HG02840 (cell line): Measurements from ENCODE around the gene C5orf58.

Experiments
- ATAC-seq: cut with Tn5 transposase; IDR thresholded peaks from one replicate; pipeline ENCODE4 v1.9.1; 2021; ENCODE audit warnings: mild to moderate bottlenecking, moderate library complexity, moderate number of reproducible peaks; ENCODE audit not compliant: unreplicated experiment, low FRiP score

Gene C5orf58, protein sequence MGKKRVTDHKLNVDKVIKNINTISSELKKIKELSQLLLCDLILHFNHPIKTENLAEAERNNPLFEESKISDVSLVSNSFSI

DNA sequence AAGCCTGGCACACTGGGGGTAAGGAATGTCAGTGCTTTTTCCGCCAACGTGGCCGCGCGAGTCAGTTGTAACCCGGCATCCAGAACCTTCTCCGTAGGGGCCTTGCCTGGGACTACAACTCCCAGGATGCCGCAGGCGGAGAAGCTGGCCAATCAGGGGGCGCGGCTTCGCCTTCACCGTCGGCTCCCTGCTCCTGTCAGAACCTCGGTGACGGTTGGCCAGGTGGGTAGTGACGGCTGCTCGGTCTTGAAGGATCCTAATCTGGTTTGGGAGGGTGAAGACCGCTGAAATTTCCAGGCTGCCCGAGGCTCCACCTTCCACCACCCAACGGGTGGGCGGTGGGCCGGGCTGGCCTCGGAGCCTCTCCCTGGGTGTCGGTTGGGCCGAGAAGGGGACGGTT lies at the start of gene C5orf58:
Gene C5orf58, plus strand, starts transcription at position 200 of the 400 bp plus-strand sequence. CDS start 1,992 bp downstream, outside the sequence.
- ATAC-seq = no peak

DNA sequence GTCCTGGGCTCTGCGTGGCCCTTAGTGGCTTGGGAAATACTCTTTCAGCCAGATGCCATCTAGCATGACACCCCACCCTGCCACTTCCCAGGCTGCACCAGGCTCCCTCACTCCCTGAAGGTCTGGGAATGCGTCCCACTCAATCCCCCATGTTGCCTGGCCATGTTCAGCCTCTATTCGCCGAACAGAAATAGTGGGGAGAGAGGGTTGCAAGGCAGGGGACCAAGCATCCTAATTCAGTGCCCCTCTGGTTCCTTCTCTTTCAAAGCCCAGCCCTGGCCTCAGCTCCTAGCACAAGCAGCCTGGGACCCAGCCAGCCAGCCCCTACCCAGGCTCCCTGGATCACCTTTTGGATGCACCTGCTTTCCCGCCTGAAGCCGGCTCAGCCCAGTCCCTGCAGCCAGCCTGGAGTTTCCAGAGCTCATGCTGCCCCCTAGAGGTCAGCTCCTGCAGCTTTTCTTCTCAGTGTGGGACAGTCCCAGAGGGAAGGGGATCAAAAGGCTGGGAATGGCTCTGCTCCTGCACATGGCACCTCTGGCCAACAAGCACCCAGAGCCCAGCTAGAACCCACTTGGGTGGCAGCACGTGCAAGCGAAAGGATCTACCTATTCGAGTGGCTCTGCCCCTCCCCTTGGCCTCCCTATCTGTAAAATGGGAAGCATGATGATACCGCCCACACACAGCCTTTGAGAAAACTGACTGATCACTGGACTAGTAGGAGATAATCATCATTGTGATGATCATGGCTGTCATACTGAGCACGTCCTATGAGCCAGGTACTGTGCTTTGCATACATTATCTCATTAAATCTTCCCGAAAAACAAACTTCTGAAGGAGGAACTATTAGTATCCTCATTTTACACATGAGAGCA lies 48.7 kb upstream of the C5orf58 start:
- ATAC-seq = peak; percentile 68

DNA sequence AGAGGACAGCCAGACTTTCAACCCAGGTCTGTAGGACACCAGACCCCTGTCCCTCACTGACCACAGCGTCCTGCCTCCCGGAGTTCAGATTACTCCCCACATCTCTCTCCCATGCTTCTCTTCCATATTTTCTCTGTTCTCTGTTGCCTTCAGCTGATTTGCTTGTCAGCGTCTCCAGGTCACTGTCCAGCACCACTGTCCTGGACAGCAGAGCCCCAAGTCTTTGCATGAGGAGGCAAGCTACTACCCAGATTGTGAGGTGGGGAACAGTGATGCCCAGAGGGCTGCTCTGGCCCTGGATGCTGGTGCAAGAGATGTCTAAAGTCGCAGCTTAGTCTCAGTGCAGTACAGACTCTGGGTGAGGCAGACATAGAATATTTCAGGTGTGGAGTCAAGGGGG lies 48.0 kb upstream of the C5orf58 start:
- no peak for ATAC-seq

DNA sequence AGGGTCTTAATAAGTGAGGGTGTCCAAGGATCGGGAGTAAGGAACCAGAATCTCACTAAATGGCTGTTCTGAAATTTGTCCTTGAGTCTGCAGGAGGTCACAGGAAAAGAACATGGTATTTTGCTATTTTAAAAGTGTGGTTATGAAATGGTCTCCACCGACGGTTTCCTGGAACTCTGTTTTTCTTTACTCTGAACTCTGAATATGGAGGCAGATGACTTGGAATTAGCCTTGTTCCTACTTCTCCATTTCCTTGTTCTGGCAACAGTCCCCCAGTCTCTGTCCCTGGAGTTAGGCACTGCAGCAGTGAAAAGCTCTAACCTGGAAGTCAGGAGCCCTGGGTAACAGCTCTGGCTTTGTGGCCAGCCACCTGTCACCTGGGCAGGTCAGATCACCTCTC lies 46.6 kb upstream of the C5orf58 start:
- ATAC-seq = no peak

DNA sequence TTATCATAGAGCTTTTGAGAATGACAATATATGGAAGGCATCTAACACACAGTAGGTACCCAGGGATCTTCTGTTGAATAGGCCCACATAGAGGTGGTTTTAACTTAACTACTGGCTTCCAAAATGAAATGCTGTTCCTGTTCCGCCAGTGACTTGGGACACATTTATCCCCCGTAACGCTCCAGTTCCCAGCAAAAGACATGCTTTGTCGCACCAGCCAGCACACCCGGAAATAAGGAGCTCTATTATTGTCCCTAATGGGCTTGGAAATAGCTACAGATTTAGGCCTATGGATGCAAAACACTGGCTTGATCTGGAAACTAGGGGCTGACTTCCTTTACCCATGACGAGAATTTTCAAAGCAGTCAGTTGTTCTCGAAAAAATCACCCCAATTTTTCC lies 45.9 kb upstream of the C5orf58 start:
- ATAC-seq = no peak

DNA sequence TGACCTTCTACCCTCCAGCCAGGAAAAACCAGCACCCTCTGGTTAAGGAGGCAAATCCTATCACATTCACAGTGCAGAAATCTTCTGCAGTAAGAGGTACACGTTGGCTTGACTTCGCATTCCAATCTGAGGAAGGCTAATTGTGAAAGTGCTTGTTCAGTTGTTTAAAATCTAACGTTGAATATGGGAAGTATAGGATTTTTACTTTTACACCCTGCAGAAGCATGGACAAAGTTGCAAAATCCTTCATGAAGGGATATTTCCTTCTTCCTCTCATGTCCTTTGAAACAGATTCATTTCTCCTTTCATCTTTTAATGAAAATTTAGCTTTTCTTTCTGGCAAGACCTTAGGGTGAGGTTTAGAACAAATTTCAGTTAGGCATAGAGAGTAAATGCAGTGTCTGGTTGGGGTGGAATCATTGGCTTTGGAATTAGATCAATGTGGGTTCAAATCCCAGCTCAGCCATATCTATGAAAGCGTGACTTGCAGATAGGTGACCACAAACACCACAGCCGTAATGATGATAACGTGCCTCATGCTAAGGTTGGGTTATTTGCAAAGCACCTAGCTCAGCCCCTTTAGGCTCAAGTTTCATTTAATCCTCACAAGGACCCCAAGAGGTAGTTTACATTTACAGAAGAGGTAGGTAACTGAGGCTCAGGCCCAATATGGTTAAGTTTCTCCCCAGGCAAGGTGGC lies 42.2 kb upstream of the C5orf58 start:
- no peak for ATAC-seq

DNA sequence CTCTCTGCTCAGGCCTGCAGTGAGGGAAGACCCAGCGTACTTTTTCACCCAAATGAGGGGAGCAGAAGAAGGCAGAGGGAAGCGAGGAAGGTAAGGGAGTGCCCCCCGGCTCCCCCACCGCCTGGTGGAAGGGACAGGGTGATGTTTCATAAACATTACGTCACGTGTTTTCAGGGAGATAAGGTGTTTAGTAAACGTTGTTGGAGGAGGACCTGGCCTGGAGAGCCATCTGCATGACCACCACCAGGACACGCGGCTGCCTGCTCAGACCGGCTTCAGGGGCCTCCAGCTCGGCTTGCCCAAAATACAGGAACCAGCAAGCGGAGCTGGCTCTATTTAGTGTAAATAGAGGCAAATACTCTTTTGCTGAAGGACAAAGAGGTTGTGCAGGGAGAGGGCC lies 40.0 kb upstream of the C5orf58 start:
- ATAC-seq = no peak

DNA sequence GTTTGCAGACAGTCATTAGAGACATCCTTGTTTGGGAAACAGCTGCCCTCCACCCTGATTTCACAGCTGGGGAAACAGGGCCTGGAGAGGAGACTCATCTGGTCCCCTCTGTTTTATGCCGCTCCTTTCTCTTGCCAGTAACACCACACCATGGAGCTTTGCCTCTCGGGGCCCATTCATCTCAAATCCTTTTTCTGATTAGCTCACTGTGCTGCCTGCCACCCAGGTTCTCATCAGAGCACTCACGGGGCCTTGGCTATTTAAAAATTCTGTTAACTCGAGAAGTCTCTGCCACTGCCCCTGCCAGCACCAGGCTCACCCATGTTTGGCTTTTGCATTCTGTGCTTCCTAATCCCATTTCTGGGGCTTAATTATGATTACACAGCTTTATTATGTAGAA lies 36.8 kb upstream of the C5orf58 start:
- ATAC-seq = no peak

DNA sequence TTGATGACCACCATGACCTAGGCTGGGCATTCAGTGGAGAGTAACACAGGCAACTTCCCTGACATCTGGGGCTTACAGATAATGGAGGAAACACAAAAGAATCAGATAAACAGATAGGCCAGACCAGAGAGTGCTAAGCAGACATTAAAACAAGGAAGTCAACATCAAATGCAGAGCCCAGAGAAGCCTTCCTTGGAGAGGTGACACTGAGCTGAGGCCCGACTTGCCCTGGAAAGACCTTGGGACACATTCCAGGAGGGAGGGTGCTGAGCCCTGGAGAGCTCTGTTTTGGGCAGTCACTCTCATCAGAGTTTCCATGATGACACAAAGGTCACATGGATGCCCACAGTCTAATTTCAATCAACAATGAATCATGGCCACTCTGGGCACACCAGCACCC lies 31.9 kb upstream of the C5orf58 start:
- no peak for ATAC-seq

DNA sequence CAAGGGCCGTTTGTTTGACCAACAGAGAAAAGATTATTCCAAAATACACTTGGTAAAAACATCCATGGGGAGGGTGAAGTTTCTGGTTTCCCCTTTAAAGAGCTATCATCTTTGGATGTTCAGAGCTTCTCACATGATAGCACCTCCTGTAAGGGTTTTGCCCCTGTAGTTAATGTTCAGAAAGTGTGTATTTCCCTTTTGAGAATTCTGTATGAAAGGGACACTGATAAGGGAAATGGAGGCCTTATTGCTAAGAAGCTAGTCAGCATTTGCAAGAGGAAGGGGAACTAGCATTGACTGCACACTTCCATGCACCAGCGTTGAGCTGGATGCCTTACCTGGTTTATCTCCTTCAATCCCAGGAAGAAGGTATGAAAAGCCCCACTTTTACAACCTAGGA lies 31.5 kb upstream of the C5orf58 start:
- no peak for ATAC-seq

DNA sequence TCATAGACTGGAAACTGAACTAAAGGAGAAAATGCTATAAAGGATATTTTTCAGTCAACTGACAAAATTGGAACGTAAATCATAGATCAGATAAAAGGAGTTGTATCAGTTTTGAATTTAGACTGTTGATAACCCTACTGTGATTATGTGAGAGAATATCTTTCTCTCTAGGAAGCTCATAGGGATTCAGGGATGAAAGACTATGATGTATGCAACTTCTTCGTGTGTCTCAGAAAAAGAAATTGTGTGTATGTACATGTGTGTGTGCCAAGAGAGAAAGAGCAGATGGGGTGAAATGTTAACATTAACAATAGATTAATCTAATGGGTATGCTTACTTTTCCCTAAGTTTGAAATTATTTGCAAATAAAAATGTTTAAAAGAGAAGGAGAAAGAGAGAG lies 30.7 kb upstream of the C5orf58 start:
- ATAC-seq = no peak

DNA sequence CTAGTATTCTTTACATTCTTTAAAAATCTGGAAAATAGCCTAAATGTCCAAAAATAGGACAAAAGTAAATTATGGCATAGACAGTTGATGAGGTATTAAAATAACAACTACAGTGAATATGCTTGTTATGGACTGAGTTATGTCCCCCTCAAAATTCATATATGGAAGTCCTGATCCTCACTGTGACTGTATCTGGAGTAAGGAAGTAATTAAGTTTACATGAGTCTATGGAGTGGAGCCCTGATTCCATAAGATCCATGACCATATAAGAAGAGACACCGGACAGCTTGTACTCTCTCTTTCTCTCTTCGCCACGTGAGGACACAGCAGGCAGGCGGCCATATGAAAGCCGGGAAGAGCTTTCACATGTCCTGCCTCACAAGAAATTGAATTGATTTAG lies 28.6 kb upstream of the C5orf58 start:
- no peak for ATAC-seq

DNA sequence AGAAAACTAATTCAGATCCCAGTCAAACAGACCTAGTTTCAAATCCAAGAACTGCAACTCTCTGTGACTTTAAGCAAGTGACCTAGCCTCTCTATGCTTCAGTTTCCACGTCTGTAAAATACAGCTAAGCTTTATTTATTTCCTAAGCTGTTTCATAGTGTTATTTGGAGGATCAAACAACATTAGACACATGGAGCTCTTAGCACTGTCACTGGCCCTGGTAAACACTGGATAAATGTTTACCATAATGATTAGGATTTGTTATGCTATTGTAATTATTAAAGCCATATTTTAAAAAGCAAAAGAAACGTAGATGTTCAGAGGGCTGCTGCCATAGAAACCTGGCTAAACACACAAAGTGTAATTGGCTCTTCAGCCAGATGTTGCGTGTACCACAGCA lies 26.6 kb upstream of the C5orf58 start:
- no peak for ATAC-seq

DNA sequence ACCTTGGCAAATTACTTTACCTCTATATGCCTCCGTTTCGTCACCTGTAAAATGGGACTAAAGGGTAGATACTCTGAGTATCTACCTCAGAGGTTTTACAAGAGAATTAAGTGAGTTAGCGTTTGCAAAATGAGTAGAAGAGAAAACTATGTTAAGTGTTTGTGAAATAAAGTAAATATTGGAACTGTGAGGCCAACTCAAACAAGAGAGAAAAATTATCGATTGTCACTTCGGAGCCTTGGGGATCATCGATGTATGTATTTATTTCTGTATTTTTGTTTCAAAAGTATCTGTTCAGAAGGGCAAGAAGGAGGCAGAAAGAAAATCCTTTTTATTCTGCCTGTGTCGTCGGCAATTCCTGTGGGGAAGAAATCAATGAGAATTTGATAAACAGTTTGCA lies 25.8 kb upstream of the C5orf58 start:
- no peak for ATAC-seq

DNA sequence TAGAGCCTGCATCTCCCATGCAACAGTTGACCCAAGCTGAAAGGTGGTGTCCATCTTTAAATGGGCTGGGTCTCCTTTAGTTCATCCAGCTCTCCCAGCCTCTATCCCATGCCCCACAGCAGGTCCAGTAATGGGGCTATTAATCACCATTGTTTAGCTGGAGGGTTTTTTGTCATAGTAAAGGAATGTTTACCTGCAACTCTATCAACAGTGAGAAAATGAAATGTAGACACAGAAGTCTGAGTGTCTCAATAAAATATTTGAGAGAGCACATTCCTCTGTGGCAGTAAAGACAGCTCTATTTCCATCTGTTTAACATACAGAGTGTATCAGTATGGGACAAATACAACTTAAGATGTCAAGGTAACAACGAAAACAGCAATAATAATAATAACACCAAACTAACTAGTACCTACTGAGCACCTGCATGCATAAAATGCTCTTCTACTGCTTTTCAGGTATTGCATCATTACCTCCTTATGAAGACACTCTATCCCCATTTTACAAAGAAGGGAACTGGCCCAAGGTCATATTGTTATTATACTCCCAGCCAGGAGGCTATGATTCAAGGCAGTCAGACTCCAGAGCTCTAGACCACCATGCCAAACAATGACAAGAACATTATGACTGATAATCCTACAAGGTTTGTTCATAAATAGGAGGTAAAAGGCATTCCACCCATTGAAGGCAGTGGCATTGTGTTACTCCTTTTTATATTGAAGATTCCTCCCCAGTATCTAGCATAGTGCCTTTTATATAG lies 21.0 kb upstream of the C5orf58 start:
- ATAC-seq = no peak

DNA sequence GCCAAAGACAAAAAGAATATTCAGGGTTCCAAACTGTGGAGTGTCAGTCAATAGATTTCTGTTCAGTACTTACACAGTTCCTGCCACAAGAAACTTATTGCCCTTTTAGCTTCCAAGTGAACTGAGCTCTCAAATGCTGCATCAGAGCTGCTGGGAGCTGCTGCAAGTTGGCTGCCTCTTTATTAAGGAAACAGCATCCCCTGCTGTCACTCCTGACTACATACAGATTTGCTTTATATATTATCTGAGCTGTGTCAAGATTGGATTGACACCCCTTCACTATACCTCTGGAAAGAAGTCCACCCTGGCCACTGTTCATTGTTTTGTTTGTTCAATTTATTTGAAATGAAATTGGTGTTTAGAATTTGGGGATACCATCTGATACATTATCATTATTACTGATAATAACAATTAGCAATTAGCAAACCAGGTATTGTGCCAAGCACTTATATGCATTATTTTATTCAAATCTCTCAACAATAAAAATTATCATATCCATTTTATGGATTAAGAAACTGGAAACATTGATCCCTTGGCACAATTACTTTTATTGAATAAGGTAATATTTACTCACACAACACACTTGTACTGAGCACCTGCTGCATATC lies 16.4 kb upstream of the C5orf58 start:
- ATAC-seq = no peak

DNA sequence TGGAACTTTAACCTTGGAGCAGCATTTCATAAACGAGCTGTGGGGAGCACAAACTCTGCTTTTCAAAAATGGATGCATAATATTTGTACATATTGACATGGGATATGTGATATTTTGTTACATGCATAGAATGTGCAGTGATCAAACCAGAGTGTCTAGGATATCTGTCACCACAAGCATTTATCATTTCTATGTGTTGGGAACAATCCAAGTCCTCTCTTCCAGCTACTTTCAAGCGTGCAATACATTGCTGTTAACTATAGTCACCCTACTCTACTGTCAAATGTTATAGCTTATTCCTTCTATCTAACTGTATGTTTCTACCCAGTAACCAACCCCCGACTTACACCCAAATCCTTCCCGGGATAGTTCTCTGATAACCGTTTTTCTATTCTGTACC lies 15.0 kb upstream of the C5orf58 start:
- ATAC-seq = no peak

DNA sequence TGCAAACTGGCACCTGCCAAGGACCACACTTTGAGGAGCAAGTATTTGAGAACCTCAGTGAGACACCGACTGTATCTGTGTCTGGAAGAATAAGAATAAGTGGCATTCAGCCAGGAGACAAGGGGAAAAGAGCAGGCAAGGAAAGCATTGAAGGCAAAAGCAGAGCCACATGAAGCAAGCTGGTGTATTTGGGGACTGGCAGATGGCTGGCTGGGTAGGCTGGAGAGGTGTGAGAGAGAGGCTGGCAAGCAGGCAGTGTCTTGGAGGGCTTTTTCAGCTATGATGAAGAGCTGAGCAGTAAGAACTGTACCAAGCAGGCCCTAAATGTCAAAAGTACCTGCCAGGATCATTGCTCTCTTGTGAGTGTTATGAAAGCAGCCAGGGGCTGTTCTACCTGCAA lies 14.1 kb upstream of the C5orf58 start:
- ATAC-seq = no peak

DNA sequence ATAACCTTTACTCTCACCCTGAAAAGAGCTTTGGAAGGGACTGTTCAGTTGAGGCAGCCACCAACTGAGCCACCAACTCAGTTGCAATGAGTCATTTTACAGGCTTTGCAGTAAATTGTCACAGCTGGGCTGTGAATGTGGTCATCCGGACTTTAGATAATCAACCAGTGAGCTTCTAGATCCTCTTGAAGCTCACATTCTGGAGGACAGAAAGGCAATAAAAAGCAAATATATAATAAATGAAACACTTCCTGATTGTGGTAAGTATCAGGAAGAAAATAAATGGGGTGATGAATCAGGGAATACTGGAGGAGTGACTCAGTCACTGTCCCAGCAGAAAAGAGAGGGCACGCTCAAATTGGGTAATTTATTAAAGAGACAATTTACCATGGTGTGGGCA lies 13.2 kb upstream of the C5orf58 start:
- ATAC-seq = no peak

DNA sequence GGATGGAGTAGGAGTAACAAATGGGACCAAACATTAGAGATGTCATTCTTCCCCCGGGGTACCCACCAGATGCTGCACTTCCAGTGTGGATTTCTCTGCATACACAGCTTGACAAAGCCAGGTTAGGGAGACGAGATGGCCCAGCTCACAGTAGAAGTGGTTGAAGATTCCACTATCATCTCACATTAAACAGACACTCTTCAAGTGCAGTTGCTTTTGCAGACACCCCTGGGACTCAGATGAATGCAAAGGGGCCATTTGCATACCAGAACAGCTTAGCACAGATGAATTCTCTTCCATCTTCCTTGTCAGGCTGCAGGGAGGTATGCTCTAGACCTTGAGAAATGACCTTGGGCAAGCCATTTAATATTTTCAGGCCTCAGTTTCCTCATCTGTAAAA lies 12.6 kb upstream of the C5orf58 start:
- ATAC-seq = no peak

DNA sequence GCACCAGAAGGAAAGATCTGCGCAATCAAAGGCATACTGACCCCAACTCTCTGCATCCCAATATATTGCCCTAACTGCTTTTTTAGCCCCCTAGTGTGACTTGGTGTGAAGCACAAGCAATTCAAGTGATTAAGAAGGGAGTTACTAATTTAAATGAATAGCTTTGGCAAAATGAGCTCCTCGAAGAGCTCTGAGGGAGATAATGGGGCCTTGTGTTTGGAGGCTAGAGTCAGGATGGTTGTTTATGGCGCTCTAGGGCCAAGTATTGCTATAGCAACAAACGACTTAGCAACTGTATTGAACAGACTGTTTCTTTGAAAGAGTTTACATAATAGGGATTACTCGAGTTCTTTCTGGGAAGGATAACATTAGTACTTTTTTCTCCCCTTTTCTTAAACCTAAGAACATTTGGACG lies 11.5 kb upstream of the C5orf58 start:
- ATAC-seq = no peak
